SH-SY5Y (cell line): ENCODE results near the gene COL15A1.

Source experiments
- GATA2 ChIP-seq: IDR thresholded peaks from 2 replicates; pipeline ENCODE4 v1.6.1; 2011; ENCODE audit warnings: mild to moderate bottlenecking, low read depth, low read length
- GATA3 ChIP-seq: IDR thresholded peaks from 2 replicates; pipeline ENCODE4 v1.6.1; 2011; ENCODE audit warnings: low read depth, mild to moderate bottlenecking, low read length, moderate library complexity

GRCh38 chr9:99073347-99073746 lies 129.6 kb downstream of the COL15A1 start:
- TF ChIP-seq GATA2 = no peak
- no peak for TF ChIP-seq GATA3
